Activated CD8-positive, alpha-beta T cell treated with anti-CD3 and anti-CD28 coated beads, Interleukin-2, amount 10 ng/mL, durations not matched to agents 7 days and 5 days (primary cell): ENCODE data around the gene ANKRD35. TPM values are rescaled to one million over a fixed set of nuclear protein-coding genes. Genes with fewer than 3 reads are reported as not detected.

Experiments
- ATAC-seq: fragments of 150-1000 bp; cut with Tn5 transposase; one replicate; pipeline ENCODE4 v1.10.0; 2021; ENCODE audit warnings: moderate library complexity
- CTCF ChIA-PET: fragments of 350-600 bp; sonication (Branson Sonifier 250); formaldehyde crosslinking; loops from one replicate; lab custom pipeline; 2021; ENCODE audit warnings: antibody characterized with exemption; lab: Charles Lee
- POLR2A ChIA-PET: fragments of 350-600 bp; sonication (Branson Sonifier 250); formaldehyde crosslinking; loops from one replicate; lab custom pipeline; 2021; ENCODE audit warnings: antibody characterized with exemption; lab: Charles Lee
- DNase-seq: peaks from one replicate; pipeline ENCODE4 v3.0.0-alpha.2; 2020
- H3K27ac Mint-ChIP-seq: one replicate; pipeline ENCODE4 v1.8.0; 2021; ENCODE audit warnings: mild to moderate bottlenecking, mixed read lengths
- H3K27me3 Mint-ChIP-seq: one replicate; pipeline ENCODE4 v1.8.0; 2021; ENCODE audit warnings: low read depth, mixed read lengths
- H3K36me3 Mint-ChIP-seq: one replicate; pipeline ENCODE4 v1.8.0; 2021; ENCODE audit warnings: low read depth, mixed read lengths
- H3K4me1 Mint-ChIP-seq: one replicate; pipeline ENCODE4 v1.8.0; 2021; ENCODE audit warnings: low read depth, mixed read lengths
- H3K4me3 Mint-ChIP-seq: one replicate; pipeline ENCODE4 v1.8.0; 2021; ENCODE audit warnings: mild to moderate bottlenecking, mixed read lengths
- H3K9me3 Mint-ChIP-seq: one replicate; pipeline ENCODE4 v1.8.0; 2022; ENCODE audit warnings: mixed read lengths; ENCODE audit not compliant: insufficient read depth
- total RNA-seq, 2 experiments: library from RNA; stranded (reverse); gene quantifications; one replicate each; pipeline ENCODE4 v1.2.3, GENCODE V29; 2021

ANKRD35 gene
- total RNA-seq, 2 experiments from 2014 or later = 0.76 to 1.1 TPM

- ChIA-PET CTCF (interaction anchor here (0.7 to 2.5 kb wide), 7 partner anchors 9 to 73 kb away, joined by 4 to 15 read pairs (median 6); partner anchors contain the start of genes ITGA10, LIX1L, NUDT17 and PIAS3), POLR2A (interaction anchor here (0.9 to 2.7 kb wide), 15 partner anchors 10 to 119 kb away, joined by 4 to 36 read pairs (median 6); partner anchors contain the start of genes ANKRD34A, NUDT17, PIAS3 and POLR3C)
- Mint-ChIP-seq H3K27ac (peak within 1 kb of the TSS; percentile 99), H3K4me3 (peak within 1 kb of the TSS; percentile 92), H3K36me3 (peaks cover 30% of the 10 kb centered on the region), H3K4me1 (peaks cover 34% of the 10 kb centered on the region), H3K9me3 (no peaks in the 10 kb centered on the region), H3K27me3 (no peaks in the 10 kb centered on the region)
- ATAC-seq (peak; percentile 94), DNase-seq (peak; percentile 94)
These were observed 32.7 kb upstream of the ANKRD35 start, which contains the start of gene PEX11B for GRCh38 chr1:145918144-145918991. PEX11B (minus strand) TSS chr1:145918717; CDS start chr1:145918688, 29 bp downstream.

- ChIA-PET CTCF (interaction anchor here (1.5 to 2.5 kb wide), 3 partner anchors 41 to 72 kb away, joined by 3 to 15 read pairs (median 12); partner anchors contain the start of genes LIX1L, NUDT17 and PIAS3), POLR2A (interaction anchor here (1.6 to 2.7 kb wide), 5 partner anchors 10 to 79 kb away, joined by 5 to 36 read pairs (median 12); partner anchors contain the start of genes ANKRD34A, PIAS3, POLR3GL and RBM8A)
- Mint-ChIP-seq H3K9me3 (no peaks in the 10 kb centered on the region), H3K4me1 (peaks cover 34% of the 10 kb centered on the region), H3K4me3 (peak overlapping the region; percentile 92), H3K36me3 (peaks cover 27% of the 10 kb centered on the region), H3K27ac (peak overlapping the region; percentile 99), H3K27me3 (no peaks in the 10 kb centered on the region)
- ATAC-seq = no peak
- no peak for DNase-seq
These were observed 31.9 kb upstream of the ANKRD35 start for GRCh38 chr1:145917595-145917994.

GRCh38 chr1:145916745-145917144, 31.1 kb upstream of the ANKRD35 start:
- peak overlapping the region; percentile 22 for H3K27ac Mint-ChIP-seq
- peak overlapping the region; percentile 57 for H3K4me3 Mint-ChIP-seq
- ATAC-seq (no peak), DNase-seq (no peak)
- peaks cover 32% of the 10 kb centered on the region for H3K36me3 Mint-ChIP-seq
- peaks cover 34% of the 10 kb centered on the region for H3K4me1 Mint-ChIP-seq
- CTCF ChIA-PET = interaction anchor here (1.0 to 2.0 kb wide), 5 partner anchors 11 to 71 kb away, joined by 3 to 10 read pairs (median 5); partner anchors contain the start of genes LIX1L, NUDT17 and RBM8A
- no peaks in the 10 kb centered on the region for H3K9me3 Mint-ChIP-seq
- POLR2A ChIA-PET = no interaction called here
- no peaks in the 10 kb centered on the region for H3K27me3 Mint-ChIP-seq

- POLR2A ChIA-PET = interaction anchor here (1.5 kb wide), 1 partner anchor 11 kb away, joined by 4 read pairs; no protein-coding TSS in a partner anchor
- H3K36me3 Mint-ChIP-seq = peaks cover 43% of the 10 kb centered on the region
- no peak overlapping the region for H3K4me3 Mint-ChIP-seq
- no peak overlapping the region for H3K27ac Mint-ChIP-seq
- ATAC-seq = no peak
- peaks cover 14% of the 10 kb centered on the region for H3K4me1 Mint-ChIP-seq
- DNase-seq = no peak
- CTCF ChIA-PET = interaction anchor here (0.9 to 2.0 kb wide), 3 partner anchors 10 to 65 kb away, joined by 3 to 10 read pairs (median 3); no protein-coding TSS in a partner anchor
- H3K9me3 Mint-ChIP-seq = no peaks in the 10 kb centered on the region
- H3K27me3 Mint-ChIP-seq = no peaks in the 10 kb centered on the region
These were observed 26.5 kb upstream of the ANKRD35 start for GRCh38 chr1:145912128-145912641.

- POLR2A ChIA-PET = interaction anchor here (0.7 kb wide), 1 partner anchor 19 kb away, joined by 3 read pairs; the partner anchor contains the start of gene RBM8A
- no peaks in the 10 kb centered on the region for H3K9me3 Mint-ChIP-seq
These were observed 23.0 kb upstream of the ANKRD35 start for GRCh38 chr1:145908653-145909052.

GRCh38 chr1:145906954-145907753, 21.5 kb upstream of the ANKRD35 start:
- Mint-ChIP-seq H3K9me3 (no peaks in the 10 kb centered on the region), H3K27me3 (no peaks in the 10 kb centered on the region), H3K27ac (no peak overlapping the region), H3K36me3 (peaks cover 17% of the 10 kb centered on the region), H3K4me1 (peaks cover 7% of the 10 kb centered on the region), H3K4me3 (no peak overlapping the region)
- DNase-seq (no peak), ATAC-seq (no peak)
- POLR2A ChIA-PET = no interaction called here
- CTCF ChIA-PET = interaction anchor here (1.1 to 4.6 kb wide), 7 partner anchors 12 to 62 kb away, joined by 3 to 46 read pairs (median 19); partner anchors contain the start of genes NUDT17 and PIAS3

More at GRCh38 chr1:145908653-145909052, 23.0 kb upstream of the ANKRD35 start:
- no peak for DNase-seq
- Mint-ChIP-seq H3K4me3 (no peak overlapping the region), H3K36me3 (peaks cover 23% of the 10 kb centered on the region), H3K4me1 (peaks cover 7% of the 10 kb centered on the region), H3K27ac (no peak overlapping the region), H3K27me3 (no peaks in the 10 kb centered on the region)
- CTCF ChIA-PET = interaction anchor here (0.8 to 4.6 kb wide), 8 partner anchors 9 to 63 kb away, joined by 3 to 46 read pairs (median 5); partner anchors contain the start of genes ANKRD34A, NUDT17, PIAS3 and POLR3GL
- ATAC-seq = no peak

GRCh38 chr1:145901312-145902021, 15.8 kb upstream of the ANKRD35 start:
- Mint-ChIP-seq H3K4me3 (no peak overlapping the region), H3K27ac (no peak overlapping the region), H3K27me3 (no peaks in the 10 kb centered on the region), H3K4me1 (no peaks in the 10 kb centered on the region), H3K9me3 (no peaks in the 10 kb centered on the region), H3K36me3 (no peaks in the 10 kb centered on the region)
- ChIA-PET CTCF (interaction anchor here (1.9 to 2.2 kb wide), 2 partner anchors 9 to 56 kb away, joined by 6 to 8 read pairs; partner anchors contain the start of gene NUDT17), POLR2A (no interaction called here)
- ATAC-seq (no peak), DNase-seq (no peak)

GRCh38 chr1:145898756-145899155, 13.1 kb upstream of the ANKRD35 start:
- POLR2A ChIA-PET = no interaction called here
- CTCF ChIA-PET = interaction anchor here (1.5 kb wide), 1 partner anchor 10 kb away, joined by 4 read pairs; no protein-coding TSS in a partner anchor
- no peaks in the 10 kb centered on the region for H3K36me3 Mint-ChIP-seq
- no peaks in the 10 kb centered on the region for H3K9me3 Mint-ChIP-seq
- H3K27me3 Mint-ChIP-seq = no peaks in the 10 kb centered on the region
- no peak overlapping the region for H3K27ac Mint-ChIP-seq
- no peak overlapping the region for H3K4me3 Mint-ChIP-seq
- DNase-seq = no peak
- no peaks in the 10 kb centered on the region for H3K4me1 Mint-ChIP-seq
- ATAC-seq = no peak

- POLR2A ChIA-PET = no interaction called here
- CTCF ChIA-PET = interaction anchor here (1.5 kb wide), 1 partner anchor 11 kb away, joined by 4 read pairs; no protein-coding TSS in a partner anchor
These were observed 12.3 kb upstream of the ANKRD35 start for GRCh38 chr1:145897969-145898368.

GRCh38 chr1:145895471-145895870, 9.8 kb upstream of the ANKRD35 start:
- ChIA-PET POLR2A (interaction anchor here (1.2 kb wide), 1 partner anchor 12 kb away, joined by 3 read pairs; no protein-coding TSS in a partner anchor), CTCF (interaction anchor here (1.0 to 2.2 kb wide), 5 partner anchors 9 to 82 kb away, joined by 3 to 12 read pairs (median 4); partner anchors contain the start of genes ITGA10 and NUDT17)
- ATAC-seq = no peak
- no peaks in the 10 kb centered on the region for H3K9me3 Mint-ChIP-seq
- no peak overlapping the region for H3K4me3 Mint-ChIP-seq
- no peak overlapping the region for H3K27ac Mint-ChIP-seq
- H3K4me1 Mint-ChIP-seq = no peaks in the 10 kb centered on the region
- no peaks in the 10 kb centered on the region for H3K27me3 Mint-ChIP-seq
- no peak for DNase-seq
- no peaks in the 10 kb centered on the region for H3K36me3 Mint-ChIP-seq

More at GRCh38 chr1:145897969-145898368, 12.3 kb upstream of the ANKRD35 start:
- ATAC-seq (no peak), DNase-seq (no peak)
- H3K9me3 Mint-ChIP-seq = no peaks in the 10 kb centered on the region
- H3K36me3 Mint-ChIP-seq = no peaks in the 10 kb centered on the region
- no peaks in the 10 kb centered on the region for H3K4me1 Mint-ChIP-seq
- no peak overlapping the region for H3K4me3 Mint-ChIP-seq
- H3K27me3 Mint-ChIP-seq = no peaks in the 10 kb centered on the region
- no peak overlapping the region for H3K27ac Mint-ChIP-seq
